GM21723 (cell line): Measurements from ENCODE around the gene BORA.
"Not testable (repeated sequence)": the region's sequence is repeated elsewhere in the genome, so short reads cannot be mapped to it uniquely, and the experiment has no call there.

Experiments
- ATAC-seq: cut with Tn5 transposase; IDR thresholded peaks from one replicate; pipeline ENCODE4 v1.9.1; 2021; ENCODE audit warnings: mild to moderate bottlenecking, moderate library complexity; ENCODE audit not compliant: unreplicated experiment

BORA gene

DNA sequence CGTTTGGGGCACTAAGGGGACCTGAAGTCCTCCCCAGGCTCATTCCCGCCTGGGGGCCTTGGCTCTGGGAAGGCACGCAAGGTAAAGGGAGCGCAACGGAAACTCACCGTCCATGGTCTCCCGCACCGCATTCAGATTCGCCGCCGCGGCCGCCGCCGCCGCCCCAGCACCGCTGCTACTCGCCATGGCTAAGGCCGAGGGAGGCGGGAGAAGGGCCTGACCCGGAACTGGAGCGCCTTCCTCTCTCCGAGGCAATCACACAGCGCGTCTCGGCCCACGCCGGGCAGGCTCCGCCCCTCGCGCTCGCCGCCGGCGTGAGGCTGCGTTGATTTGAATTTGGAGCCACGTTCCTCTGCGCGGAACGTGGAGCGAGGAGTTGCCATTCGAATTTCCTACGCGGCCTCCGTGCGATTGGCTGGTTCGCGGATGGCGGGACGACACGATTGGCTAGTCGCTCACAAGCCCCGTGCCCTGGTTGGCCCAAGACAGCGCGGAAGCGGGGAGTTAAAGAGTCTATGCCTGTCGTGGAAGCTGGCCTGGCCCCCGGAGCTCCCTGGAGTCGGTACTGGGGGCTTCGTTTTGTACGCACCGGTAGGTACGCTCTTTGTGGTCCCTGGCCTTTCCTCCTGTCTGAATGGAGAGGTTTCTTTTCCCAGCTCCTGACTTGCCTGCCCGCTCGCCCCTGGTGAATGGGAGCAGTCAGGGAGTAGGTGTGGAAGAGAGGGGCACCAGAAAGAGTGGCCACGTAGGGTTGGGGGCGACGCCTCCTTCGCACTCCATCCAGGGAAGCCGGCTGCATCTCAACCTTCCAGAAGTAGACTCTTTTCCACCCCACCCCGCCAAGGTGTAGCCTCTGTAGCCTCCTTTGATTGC is at the start of gene BORA, which contains the start of gene MZT1:
Gene BORA, plus strand, starts transcription at position 507 of the 873 bp plus-strand sequence. CDS start 1,018 bp downstream, outside the sequence.
Gene MZT1, minus strand, starts transcription at position 213 of the 873 bp plus-strand sequence. Its CDS starts 27 bp downstream, at position 186.
- ATAC-seq = peak; percentile 96

- ATAC-seq = no peak
These were observed 49.4 kb upstream of the BORA start for GRCh38 chr13:72678312-72678711.

GRCh38 chr13:72680353-72680752 is 47.4 kb upstream of the BORA start:
- no peak for ATAC-seq

DNA sequence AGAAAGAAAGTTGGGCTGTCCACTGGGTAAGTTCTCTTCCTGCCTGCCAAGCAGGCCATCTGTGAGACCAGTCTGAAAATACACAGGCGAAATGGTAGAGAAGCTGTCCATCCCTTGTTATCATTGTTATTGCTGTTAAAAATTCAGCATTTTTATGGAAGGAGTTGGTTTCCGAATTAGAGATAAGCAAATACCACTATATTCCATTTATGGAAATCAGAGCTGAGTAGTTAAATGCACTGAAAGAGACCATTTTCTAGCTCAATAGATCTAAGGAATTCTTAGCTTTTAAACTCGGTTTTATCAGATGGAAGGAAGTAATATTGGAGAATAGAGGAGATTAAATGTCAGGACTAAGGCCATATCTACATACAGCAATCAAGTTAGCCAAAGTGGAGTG is 41.0 kb upstream of the BORA start:
- ATAC-seq = no peak

- ATAC-seq = no peak
These were observed 38.5 kb upstream of the BORA start for GRCh38 chr13:72689181-72689696.

DNA sequence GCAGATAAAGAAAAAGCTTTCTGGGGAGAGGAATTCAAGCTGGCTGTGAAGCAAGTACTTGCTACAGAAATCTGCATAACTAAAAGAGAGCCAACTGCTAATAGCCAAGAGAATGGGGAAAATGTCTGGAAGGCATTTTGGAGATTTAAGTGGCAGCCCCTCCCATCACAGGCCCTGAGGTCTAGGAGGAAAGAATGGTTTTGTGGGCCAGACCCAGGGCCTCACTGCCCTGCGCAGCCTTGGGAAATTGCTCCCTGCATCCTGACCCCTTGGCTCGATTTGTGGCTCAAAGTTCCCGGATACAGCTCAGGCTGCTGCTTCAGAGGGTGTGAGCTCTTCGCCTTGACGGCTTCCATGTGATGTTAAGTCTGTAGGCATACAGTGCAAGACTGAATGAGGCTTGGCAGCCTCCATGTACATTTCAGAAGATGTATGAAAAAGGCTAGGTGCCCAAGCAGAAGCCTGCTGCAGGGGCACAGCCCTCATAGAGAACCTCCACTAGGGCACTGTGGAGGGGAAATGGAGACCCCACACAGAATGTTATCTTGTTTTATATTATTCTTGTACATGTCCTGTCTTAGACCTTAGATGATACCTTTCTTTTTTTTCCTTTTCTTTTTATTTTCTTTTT is 34.7 kb upstream of the BORA start:
- ATAC-seq = no peak

DNA sequence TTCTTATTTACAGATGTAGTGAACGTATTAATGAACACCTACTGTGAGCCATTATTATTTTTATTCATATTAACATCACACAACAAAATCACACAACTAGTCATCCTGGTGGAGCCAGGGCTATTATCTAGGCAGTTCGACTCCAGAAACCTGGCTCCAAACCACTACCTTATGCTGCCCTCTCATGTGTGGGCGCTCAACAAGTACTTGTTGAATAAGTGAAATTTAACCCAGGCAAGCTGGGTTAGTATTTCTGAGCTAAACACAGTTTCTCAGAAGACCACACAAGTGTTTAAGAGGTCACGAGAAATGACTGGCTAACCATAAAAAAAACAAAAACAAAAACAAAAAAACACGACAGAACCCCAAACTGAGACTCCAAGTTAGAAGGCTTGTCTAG is 33.9 kb upstream of the BORA start:
- no peak for ATAC-seq

DNA sequence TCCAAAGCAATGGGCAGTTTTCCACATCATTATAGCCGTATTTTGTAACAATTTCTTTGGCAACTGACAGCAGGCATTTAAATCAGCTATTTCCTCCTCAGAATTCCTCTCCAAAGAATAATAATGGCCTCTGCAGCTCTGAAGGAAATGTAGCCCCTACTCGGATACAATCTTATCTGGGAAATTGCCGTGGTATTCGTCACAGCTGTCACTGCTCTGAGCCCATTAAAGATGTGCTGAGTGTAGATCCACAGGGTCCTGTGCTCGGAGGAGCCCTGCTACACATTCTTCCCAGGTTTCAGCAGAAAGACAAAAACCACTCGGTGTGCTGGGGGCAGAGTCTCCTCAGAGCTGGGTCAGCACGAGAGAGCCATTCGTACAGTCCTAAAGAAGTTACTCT is 33.4 kb upstream of the BORA start:
- ATAC-seq = no peak

- no peak for ATAC-seq
These were observed 31.1 kb upstream of the BORA start for GRCh38 chr13:72696579-72696978.

DNA sequence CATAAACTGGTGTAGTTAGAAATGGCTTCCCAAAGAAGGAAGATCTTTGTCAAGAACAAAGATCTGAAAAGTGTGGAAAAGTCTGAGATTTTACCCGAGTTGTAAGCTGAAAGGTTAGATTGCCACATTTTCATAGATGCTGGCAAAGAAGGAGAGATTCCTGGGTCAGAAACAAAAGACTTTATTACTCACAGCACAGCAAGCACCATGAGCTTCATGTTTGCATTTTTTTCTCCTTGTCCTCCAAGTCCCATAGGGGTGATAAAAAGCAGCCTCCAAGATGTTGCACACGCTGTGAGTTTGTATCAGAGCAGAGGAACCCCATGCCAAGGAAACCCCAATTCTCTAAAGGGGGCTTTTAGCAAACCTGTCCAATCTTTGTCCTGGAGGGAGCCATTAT is 29.6 kb upstream of the BORA start:
- ATAC-seq = no peak

GRCh38 chr13:72700509-72700908 is 27.2 kb upstream of the BORA start:
- ATAC-seq = no peak

GRCh38 chr13:72716776-72717175 is 10.9 kb upstream of the BORA start:
- ATAC-seq = no peak

DNA sequence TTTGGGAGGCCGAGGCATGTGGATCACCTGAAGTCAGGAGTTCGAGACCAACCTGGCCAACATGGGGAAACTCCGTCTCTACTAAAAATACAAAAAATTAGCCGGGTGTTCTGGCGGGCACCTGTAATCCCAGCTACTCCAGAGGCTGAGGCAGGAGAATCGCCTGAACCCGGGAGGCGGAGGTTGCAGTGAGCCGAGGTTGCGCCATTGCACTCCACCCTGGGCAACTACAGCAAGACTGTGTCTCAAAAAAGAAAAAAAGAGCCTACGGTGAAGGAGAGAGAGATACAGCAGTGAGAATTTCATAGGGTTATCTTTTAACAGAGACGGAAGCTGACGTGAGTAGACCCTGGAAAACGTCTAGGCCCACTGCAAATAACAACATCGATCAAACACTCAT is 1.5 kb upstream of the BORA start:
- ATAC-seq = not testable (repeated sequence)

GRCh38 chr13:72726726-72727416 is 852 bp upstream of the BORA start:
- peak; percentile 31 for ATAC-seq

GRCh38 chr13:72728290-72728605 is 525 bp downstream of the BORA start:
- ATAC-seq = no peak

DNA sequence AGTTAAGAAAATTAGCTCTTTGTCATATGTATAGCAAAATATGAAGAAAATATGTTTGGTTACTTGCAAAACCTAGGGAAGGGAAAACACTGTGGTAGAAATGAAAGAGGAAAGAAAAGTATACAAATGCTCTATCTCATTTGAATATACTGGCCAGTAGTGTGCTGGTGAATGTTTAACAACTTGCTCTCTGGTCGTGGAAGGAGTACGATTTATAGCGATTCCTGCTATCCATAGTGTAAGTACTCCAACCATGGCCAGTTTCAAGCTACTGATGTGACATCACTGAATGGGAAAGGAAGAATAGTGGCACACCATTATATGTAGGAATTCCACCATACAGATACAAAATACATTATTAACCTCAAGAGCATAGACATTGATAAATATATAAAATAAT is 9.3 kb downstream of the BORA start:
- ATAC-seq = no peak

GRCh38 chr13:72740015-72740414 is 12.3 kb downstream of the BORA start:
- ATAC-seq = no peak

DNA sequence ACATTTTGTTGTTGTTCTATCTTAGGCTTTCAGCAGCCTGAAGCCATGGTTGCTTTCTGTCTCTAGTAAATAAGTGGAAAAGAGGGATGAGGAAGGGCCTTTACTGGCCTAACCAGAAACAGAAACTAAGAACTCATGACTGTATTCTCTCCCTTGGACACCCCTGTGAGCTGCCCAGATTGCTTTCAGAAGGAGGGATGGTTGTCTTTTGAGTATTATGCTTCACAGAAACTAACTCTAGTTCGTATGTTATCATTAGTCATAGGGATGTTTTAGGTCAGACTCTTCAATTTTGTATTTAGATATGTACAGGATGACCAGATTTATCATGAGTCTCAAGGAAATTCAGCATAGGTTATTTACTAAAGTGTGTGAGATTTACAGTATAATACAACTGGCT is 17.5 kb downstream of the BORA start:
- peak; percentile 61 for ATAC-seq

GRCh38 chr13:72751220-72751619 is 23.5 kb downstream of the BORA start:
- no peak for ATAC-seq

DNA sequence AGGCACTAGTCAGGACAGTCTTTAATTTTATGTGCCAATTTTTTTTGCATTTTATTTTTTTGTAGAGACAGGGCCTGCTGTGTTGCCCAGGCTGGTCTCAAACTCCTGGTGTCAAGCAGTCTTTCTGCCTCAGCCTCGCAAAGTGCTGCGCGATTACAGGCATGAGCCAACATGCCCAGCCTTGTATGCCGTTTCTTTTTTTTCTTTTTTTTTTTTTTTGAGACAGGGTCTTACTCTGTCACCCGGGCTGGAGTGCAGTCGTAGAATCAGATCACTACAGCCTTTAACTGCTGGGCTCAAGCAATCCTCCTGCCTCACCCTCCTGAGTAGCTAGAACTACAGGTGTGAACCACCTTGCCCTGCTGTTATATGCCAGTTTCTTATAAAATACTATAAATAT is 26.4 kb downstream of the BORA start:
- ATAC-seq = no peak

DNA sequence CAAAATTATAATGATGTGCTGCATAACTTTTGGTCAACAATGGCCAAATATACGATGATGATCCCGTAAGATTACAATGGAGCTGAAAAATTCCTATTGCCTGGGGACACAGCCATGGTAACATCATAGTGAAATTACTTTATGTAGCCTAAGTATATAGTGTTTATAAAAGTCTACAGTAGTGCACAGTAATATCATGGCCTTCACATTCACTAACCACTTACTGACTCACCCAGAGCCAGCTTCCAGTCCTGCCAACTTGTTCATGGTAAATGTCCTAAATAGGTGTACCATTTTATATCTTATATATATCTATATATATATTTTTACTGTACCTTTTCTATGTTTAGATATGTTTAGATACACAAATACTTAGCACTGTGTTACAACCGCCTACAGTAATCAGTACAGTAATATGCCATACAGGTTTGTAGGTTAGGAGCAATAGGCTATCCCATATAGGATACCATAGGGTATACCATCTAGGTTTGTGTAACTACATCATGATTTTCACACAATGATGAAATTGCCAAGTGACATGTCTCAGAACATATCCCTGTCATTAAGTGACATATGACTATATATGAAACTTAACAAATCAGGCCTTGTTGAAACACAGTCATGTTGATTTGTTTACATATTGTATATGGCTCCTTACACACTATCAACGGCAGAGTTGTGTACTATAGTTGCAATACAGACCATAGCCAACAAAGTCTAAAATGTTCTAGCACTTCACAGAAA is 30.2 kb downstream of the BORA start:
- ATAC-seq = no peak
